Measurements from ENCODE around the gene ZNHIT1.
"Not testable (repeated sequence)": the region's sequence is repeated elsewhere in the genome, so short reads cannot be mapped to it uniquely, and the experiment has no call there.

ZNHIT1 gene

DNA sequence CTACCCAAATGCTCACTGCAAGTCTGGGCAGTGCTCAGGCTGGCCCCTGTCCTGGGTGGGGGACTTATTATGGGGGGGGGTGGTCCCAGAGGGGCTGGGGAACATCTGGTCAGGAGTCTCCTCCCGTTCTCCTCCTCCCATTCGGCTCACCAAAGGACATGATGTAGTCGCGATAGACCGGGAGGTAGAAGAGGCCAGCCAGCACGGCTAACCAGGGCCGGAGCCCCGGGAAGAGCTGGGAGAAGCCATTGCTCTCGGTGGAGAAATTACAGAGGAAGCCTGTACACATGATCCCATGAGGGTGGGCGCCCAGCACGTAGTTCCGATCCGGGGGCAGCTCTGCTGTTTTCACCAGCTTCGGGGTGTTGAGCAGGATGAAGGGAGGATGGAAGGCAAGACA, 19.5 kb upstream of the ZNHIT1 start:
- no peak overlapping the region for H3K4me3 ChIP-seq
- H3K4me2 ChIP-seq, result no peak overlapping the region
- H3K9ac ChIP-seq, result no peak overlapping the region
- peaks cover 0 to 9% (median 0%) of the 10 kb centered on the region in 11 experiments; a peak in 1 of 22 replicates for H4K20me1 ChIP-seq
- peaks cover 35 to 45% (median 40%) of the 10 kb centered on the region in 11 experiments for H3K27me3 ChIP-seq
- H3K9me3 ChIP-seq (replicated peaks in 1 of 11), result no peaks in the 10 kb centered on the region
- H3K27ac ChIP-seq, result no peak overlapping the region
- TF ChIP-seq Cebpa-rat (IDR thresholded peaks at IDR 0.05), result no peak
- H3K4me1 ChIP-seq, result peaks cover 3 to 17% (median 9%) of the 10 kb centered on the region in 10 experiments
- no peaks in the 10 kb centered on the region for H3K36me3 ChIP-seq

DNA sequence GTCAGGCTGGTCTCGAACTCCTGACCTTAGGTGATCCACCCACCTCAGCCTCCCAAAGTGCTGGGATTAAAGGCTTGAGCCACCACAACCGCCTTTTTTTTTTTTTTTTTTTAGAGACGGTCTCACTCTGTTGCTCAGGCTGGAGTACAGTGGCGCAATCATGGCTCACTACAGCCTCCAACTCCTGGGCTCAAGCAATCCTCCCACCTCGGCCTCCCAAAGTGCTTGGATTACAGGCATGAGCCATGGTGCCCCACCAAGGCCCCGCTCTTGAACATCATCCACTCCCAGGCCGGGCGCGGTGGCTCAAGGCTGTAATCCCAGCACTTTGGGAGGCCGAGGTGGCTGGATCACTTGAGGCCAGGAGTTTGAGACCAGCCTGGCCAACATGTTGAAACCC, 18.4 kb upstream of the ZNHIT1 start:
- H3K9me3 ChIP-seq (replicated peaks in 1 of 11); H3K36me3 ChIP-seq; H4K20me1 ChIP-seq; H3K27ac ChIP-seq; H3K4me3 ChIP-seq; H3K4me2 ChIP-seq; H3K9ac ChIP-seq: not testable (repeated sequence)
- H3K4me1 ChIP-seq, result peaks cover 14 to 27% (median 20%) of the 10 kb centered on the region in 10 experiments
- H3K27me3 ChIP-seq, result peaks cover 35 to 47% (median 42%) of the 10 kb centered on the region in 11 experiments

DNA sequence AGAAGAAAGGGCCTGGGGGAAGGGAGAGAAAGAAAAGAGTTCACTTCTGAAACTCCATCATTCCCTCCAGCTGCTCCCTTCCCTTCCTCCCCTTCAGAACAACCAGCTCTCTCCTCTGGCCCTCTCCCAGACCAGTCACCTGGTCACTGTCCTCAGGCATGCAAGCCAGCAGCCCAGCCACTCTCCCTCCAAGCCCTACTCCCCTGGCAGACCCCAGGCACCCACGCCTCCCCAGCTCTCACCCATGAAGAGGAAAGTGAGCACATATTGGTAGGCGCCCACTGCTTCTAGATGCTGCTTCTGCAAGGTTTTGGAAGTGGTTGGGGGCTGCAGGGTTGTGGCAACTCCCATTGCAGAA, 17.5 kb upstream of the ZNHIT1 start:
- Histone ChIP-seq H3K9ac (no peak overlapping the region), H3K4me1 (peaks cover 20 to 34% (median 25%) of the 10 kb centered on the region in 10 experiments), H3K4me2 (no peak overlapping the region), H3K9me3 (replicated peaks in 1 of 11) (no peaks in the 10 kb centered on the region), H3K27ac (no peak overlapping the region), H3K4me3 (no peak overlapping the region), H4K20me1 (peaks cover 0 to 9% (median 0%) of the 10 kb centered on the region in 11 experiments; a peak in 1 of 22 replicates), H3K36me3 (0 out of 22 replicates have a peak, but pooled peaks cover 0 to 1% (median 0%) of the 10 kb centered on the region in 11 experiments), H3K27me3 (peaks cover 35 to 47% (median 42%) of the 10 kb centered on the region in 11 experiments)
- TF ChIP-seq Cebpa-rat (IDR thresholded peaks at IDR 0.05), result no peak

DNA sequence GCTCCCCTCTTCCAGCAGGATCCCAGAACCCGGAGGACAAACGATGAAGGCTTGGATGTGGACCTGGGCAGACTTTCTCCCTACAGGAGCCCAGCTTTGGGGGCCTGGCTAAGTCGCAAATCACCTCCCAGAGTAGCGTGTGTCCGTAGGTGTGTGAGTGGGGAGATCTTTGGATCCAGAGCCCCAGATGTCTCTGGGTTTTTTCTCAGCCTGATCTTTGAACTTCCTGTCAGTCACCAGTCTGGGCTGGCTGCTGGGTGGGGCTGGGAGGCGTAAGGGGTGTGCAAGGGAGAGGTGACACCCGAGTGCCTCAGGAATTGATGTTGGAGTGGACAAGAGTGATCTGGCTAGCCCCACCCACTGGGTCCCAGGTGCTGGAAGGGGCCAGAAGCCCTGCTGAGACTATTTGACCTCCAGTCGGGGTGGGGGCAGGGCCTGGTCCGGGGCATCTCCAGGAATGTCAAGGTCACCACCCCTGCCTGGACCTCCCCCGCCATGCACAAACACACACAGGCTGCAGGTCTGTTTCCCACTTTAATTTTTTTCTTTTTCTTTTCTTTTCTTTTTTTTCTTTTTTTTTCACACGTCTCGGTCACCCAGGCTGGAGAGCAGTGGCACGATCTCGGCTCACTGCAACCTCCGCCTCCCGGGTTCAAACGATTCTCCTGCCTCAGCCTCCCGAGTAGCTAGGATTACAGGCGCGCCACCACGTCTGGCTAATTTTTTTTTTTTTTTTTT, 16.9 kb upstream of the ZNHIT1 start, which contains the start of gene MOGAT3:
TSS of gene MOGAT3 (minus strand) at position 175 of the 738 bp plus-strand sequence. CDS start 182 bp downstream, outside the sequence.
- no peaks in the 10 kb centered on the region for H3K9me3 ChIP-seq (replicated peaks in 1 of 11)
- peaks cover 0 to 9% (median 0%) of the 10 kb centered on the region in 11 experiments; a peak in 2 of 22 replicates for H4K20me1 ChIP-seq
- peaks cover 0 to 7% (median 4%) of the 10 kb centered on the region in 11 experiments; a peak in 13 of 22 replicates for H3K36me3 ChIP-seq
- peaks cover 35 to 47% (median 42%) of the 10 kb centered on the region in 11 experiments for H3K27me3 ChIP-seq
- no peak within 1 kb of the TSS for H3K9ac ChIP-seq
- TF ChIP-seq Cebpa-rat (IDR thresholded peaks at IDR 0.05), result no peak
- H3K4me2 ChIP-seq, result no peak within 1 kb of the TSS
- H3K27ac ChIP-seq, result no peak within 1 kb of the TSS
- peaks cover 20 to 39% (median 29%) of the 10 kb centered on the region in 10 experiments for H3K4me1 ChIP-seq
- H3K4me3 ChIP-seq, result no peak within 1 kb of the TSS

DNA sequence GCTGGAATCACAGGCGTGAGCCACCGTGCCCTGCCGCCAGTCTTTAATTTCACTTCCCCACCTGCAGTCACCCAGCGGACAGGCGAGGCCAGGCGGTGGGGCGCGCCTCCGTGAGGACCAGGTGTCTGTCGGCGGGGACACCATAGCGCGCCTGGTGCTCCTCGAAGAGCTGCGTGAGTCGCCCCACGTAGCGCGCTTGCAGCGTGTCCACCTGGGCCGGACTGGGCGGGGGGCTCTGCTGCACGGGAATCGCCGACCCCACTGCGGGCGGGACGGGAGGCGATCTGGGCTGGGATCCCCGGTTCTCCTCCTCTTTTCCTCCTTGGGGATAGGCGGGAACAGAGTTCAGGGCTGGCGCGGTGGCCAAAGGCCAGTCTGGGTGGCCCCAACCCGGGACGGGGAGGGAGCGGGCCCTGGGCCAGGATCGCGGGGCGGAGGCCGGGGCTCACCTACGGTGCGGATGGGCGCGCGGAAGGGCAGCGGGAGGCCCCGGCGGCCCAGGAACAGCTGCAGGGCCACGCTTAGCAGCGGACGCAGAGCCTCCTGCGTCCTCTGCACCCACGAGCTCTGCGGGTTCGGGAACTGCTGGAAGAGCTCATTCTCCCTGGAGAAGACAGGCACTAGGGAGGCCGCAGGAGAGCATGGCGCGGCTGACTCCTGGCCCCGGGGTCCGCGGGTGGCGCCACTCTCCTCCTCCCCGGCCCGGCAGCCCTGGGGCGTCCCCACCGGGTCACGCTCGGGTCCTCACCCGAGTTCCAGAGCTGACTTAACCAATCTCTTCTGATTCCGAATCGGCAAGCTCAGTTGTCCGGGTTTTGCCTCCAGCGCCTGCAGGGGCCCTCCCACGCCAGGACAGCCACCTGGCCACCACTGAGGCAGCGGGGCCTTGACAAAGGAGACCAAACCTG, 16.0 kb upstream of the ZNHIT1 start:
- Histone ChIP-seq H4K20me1 (peaks cover 0 to 15% (median 0%) of the 10 kb centered on the region in 11 experiments; a peak in 2 of 22 replicates), H3K4me2 (no peak overlapping the region), H3K4me3 (no peak overlapping the region), H3K27me3 (peaks cover 35 to 47% (median 42%) of the 10 kb centered on the region in 11 experiments), H3K36me3 (peaks cover 0 to 16% (median 12%) of the 10 kb centered on the region in 11 experiments; a peak in 15 of 22 replicates), H3K4me1 (peaks cover 20 to 45% (median 35%) of the 10 kb centered on the region in 10 experiments), H3K9ac (no peak overlapping the region), H3K27ac (no peak overlapping the region), H3K9me3 (replicated peaks in 1 of 11) (no peaks in the 10 kb centered on the region)
- TF ChIP-seq Cebpa-rat (IDR thresholded peaks at IDR 0.05), result no peak

DNA sequence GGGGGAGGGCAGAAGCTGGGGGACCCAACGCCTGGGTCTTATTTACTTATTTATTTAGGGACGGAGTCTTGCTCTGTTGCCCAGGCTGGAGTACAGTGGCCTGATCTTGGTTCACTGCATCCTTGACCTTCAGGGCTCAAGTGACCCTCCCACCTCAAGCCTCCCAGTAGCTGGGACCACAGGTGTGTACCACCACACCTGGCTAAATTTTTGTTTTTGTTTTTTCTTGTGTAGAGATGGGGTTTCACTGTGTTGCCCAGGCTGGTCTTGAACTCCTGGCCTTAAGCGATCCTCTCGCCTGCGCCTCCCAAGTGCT, 15.4 kb upstream of the ZNHIT1 start:
- Histone ChIP-seq H3K9me3 (replicated peaks in 1 of 11) (no peaks in the 10 kb centered on the region), H4K20me1 (peaks cover 0 to 21% (median 0%) of the 10 kb centered on the region in 11 experiments; a peak in 3 of 22 replicates), H3K4me1 (peaks cover 20 to 45% (median 35%) of the 10 kb centered on the region in 10 experiments), H3K27ac (no peak overlapping the region), H3K36me3 (peaks cover 0 to 22% (median 17%) of the 10 kb centered on the region in 11 experiments; a peak in 15 of 22 replicates), H3K9ac (no peak overlapping the region), H3K4me2 (peak overlapping the region in 6 of 11 experiments; percentile 59 to 94 (median 82); a peak in 8 of 22 replicates), H3K4me3 (no peak overlapping the region), H3K27me3 (peaks cover 35 to 47% (median 42%) of the 10 kb centered on the region in 11 experiments)
- TF ChIP-seq Cebpa-rat (IDR thresholded peaks at IDR 0.05), result no peak

DNA sequence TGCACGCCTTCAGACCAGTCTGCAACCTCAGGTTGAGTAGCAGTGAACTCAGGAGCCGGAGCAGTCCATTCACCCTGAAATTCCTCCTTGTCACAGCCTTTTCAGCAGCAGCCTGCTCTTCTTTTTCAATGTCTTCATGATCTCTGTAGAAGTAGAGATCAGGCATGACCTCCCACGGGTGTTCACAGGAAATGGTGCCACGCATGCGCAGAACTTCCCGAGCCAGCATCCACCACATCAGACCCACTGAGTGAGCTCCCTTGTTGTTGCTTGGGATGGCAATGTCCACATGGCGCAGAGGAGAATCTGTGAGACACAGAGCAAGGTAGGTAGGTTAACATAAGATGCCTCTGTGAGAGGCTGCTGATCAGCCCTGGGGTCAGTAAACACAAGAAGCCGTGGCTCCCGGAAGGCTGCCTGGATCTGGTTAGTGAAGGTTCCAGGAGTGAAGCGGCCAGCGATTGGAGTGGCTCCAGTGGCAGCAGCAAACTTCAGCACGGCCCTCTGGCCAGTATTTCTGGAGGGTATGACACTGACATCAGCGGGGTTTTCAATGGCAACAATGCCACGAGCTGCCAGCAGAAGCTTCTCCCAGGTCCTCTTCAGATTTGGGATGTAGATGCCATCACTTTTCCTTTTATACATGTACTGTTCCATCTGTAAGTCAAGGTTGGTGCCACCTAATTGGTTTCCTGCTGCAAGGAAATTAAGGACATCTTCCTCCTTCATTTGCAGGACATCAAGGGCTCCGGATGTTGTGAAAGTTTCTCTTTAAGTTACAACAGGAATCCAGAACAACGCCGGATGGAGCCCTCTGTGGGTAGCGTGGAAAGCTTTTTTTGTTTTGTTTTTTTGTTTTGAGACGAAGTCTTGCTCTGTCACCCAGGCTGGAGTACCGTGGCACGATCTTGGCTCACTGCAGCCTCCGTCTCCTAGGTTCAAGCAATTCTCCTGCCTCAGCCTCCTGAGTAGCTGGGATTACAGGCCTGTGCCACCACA, 13.9 kb upstream of the ZNHIT1 start:
- not testable (repeated sequence) for H3K9me3 ChIP-seq (replicated peaks in 1 of 11); H3K4me3 ChIP-seq
- Histone ChIP-seq H3K4me1 (peaks cover 20 to 45% (median 33%) of the 10 kb centered on the region in 10 experiments), H3K27ac (peak overlapping the region in 8 of 11 experiments; percentile 10 to 45 (median 40); a peak in 10 of 22 replicates), H3K9ac (peak overlapping the region in 1 of 11 experiments; percentile 13; a peak in 2 of 22 replicates), H3K4me2 (peak overlapping the region; percentile 51 to 94 (median 76)), H3K27me3 (peaks cover 35 to 47% (median 42%) of the 10 kb centered on the region in 11 experiments), H4K20me1 (peaks cover 0 to 34% (median 0%) of the 10 kb centered on the region in 11 experiments; a peak in 3 of 22 replicates), H3K36me3 (peaks cover 4 to 37% (median 31%) of the 10 kb centered on the region in 11 experiments; a peak in 18 of 22 replicates)
